HG03439 (cell line): ENCODE measurements around the gene CARD19.
"Not testable (repeated sequence)": the region's sequence is repeated elsewhere in the genome, so short reads cannot be mapped to it uniquely, and the experiment has no call there.

ENCODE experiments used
- ATAC-seq: cut with Tn5 transposase; IDR thresholded peaks from one replicate; pipeline ENCODE4 v1.9.1; 2021; ENCODE audit warnings: mild to moderate bottlenecking, moderate library complexity; ENCODE audit not compliant: unreplicated experiment

The CARD19 gene

GRCh38 chr9:93099551-93100275 lies 3.7 kb downstream of the CARD19 start:
- no peak for ATAC-seq

DNA sequence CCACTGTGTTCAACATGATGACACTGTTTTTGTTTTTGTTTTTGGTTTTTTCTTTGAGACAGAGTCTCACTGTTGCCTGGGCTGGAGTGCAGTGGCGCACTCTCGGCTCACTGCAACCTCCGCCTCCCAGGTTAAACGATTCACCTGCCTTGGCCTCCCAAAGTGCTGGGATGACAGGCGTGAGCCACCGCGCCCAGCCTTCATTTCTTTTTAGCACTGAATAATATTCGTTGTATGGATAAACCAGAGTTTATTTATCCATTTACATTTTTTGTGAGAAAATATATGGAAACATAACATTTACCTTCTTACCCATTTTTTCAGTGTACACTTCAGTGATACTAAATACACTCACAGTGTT lies 4.2 kb downstream of the CARD19 start:
- ATAC-seq, result no peak

GRCh38 chr9:93101086-93101485 lies 5.1 kb downstream of the CARD19 start:
- ATAC-seq, result not testable (repeated sequence)

DNA sequence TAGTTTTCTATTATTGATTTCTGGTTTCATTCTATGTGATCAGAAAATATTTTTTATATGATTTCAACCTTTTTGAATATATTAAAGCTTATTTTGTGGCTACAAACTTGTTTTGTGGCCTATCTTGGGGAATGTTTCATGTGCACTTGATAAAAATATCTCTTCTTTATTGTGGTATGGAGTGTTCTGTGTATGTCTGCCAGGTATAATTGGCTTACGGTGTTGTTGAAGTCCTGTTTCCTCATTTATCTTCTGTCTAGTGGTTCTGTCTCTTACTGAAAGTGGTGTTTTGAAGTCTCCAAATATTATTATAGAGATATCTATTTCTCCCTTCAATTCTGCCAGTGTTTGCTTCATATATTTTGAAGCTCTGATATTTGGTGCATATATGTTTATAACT lies 9.6 kb downstream of the CARD19 start:
- no peak for ATAC-seq

DNA sequence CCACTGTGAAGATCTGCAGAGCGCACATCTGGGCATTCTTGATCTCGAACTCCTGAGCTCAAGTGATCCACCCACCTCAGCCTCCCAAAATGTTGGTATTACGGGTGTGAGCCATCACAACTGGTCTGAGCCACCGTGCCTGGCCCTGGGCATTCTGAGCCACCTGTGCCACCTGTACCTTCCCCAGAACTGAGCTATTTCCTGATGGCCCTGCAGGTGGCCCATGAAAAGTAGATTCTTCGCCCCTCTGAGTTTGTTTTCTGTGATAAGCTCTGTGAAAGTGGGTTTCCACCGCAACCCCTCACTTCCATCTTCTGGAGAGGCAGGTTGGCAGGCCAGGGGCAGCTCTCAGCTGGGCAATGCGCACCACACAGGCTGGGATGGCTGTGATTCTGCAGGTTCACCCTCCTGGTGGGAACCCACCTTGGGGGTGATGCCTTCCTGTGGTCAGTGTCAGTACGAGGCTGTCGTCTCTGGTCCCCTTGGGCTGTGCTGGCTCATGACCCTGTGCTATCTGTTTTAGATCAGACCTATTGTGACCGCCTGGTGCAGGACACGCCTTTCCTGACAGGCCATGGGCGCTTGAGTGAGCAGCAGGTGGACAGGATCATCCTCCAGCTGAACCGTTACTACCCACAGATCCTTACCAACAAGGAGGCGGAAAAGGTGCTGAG lies 11.3 kb downstream of the CARD19 start:
- ATAC-seq, result no peak

- ATAC-seq, result no peak
Observed at GRCh38 chr9:93107825-93108161, 11.8 kb downstream of the CARD19 start.

DNA sequence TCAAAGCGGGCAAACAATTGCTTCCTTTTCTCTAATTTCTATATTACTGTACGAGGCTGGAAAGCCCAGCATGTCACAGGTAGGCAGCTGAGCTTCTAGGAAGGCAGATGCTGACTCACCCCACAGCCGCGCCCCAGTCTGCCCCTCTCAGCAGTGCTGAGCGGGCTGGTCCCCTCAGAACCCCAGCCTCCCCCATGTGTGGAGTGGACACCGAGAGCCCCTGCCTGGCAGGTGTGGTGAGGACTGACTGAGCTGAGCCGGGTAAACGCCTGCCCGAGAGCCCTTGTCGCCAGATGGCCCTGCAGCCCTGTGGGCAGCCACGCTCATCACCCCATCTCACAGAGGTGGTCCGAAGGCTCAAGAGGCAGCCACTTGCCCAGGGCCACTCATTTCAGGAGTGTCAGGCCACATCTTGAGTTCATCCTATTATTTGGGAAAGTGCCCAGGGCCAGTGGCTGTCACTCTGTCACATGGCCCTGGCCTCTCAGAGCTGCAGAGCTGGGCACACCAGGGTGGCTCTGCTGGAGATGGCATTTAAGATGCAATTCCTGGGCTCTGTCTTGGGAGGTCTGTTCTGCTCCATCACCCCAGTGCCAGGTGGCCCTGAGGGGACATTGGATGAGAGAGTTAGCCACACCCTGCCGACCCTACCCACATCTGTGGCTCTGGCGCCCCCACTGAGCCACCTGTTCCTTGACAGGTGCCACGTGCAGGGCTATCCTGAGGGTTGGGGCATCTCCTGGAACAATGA lies 12.4 kb downstream of the CARD19 start:
- ATAC-seq, result no peak

- ATAC-seq, result no peak
Observed at GRCh38 chr9:93110311-93110855, 14.4 kb downstream of the CARD19 start.

- ATAC-seq, result no peak
Observed at GRCh38 chr9:93111001-93111370, 15.0 kb downstream of the CARD19 start.

GRCh38 chr9:93111371-93112115 lies 15.5 kb downstream of the CARD19 start:
- ATAC-seq, result no peak

DNA sequence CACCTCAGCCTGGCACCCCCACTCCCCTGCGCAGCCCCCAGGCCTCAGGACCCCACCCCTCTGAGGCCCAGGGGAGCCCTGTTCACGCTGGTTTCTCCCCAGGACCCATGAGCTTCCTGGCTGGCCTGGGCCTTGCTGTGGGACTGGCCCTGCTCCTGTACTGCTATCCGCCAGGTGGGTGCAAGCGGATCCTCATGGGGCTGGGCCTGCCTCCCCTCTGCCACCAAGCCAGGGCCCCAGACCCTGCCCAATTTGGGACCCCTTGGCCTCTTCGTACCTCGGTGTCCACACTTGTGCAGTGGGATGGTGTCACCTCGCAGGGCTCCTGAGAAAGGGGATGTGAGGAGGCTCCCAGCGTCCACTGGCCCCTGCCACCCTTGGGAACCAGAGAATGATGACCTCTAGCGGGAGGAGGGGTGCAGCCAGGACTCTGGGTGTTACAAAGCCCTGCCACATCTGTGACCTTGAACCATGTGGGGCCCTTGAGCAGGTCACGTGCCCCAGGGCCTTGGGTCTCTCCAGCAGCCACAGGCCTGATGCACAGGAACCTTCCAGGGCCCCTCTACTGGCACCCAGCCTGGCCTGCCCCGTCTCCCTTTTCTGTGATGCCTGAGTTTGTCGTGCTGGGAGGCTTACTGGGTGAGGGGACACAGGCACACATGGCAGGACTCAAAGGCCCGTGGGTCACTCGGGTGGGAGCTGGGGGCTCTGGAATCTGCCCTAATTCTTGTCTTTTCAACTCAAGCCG lies 16.3 kb downstream of the CARD19 start:
- ATAC-seq, result no peak

DNA sequence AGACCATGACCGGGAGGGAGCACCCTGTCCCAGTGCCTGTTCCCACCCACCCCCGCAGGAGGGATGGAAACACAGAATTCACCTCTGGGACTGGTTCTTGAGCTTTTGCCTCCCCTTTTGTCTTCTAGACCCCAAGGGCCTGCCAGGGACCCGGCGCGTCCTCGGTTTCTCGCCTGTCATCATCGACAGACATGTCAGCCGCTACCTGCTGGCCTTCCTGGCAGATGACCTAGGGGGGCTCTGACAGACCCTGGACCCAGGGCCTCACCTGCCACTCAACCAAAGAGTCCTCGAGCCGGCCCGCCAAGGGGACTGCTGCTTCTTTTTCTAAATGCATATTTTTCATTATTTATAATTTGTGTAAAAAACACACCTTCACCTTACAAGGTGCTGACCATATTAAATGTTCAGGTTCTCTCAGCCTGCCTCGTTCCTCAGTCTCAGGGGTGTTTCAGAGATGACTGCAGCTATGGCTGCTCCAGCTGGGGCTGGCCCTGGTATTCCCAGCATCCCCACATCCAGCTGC lies 16.9 kb downstream of the CARD19 start:
- no peak for ATAC-seq

- ATAC-seq, result no peak
Observed at GRCh38 chr9:93114169-93114983, 18.4 kb downstream of the CARD19 start.

GRCh38 chr9:93114984-93115335 lies 18.9 kb downstream of the CARD19 start:
- ATAC-seq, result no peak

DNA sequence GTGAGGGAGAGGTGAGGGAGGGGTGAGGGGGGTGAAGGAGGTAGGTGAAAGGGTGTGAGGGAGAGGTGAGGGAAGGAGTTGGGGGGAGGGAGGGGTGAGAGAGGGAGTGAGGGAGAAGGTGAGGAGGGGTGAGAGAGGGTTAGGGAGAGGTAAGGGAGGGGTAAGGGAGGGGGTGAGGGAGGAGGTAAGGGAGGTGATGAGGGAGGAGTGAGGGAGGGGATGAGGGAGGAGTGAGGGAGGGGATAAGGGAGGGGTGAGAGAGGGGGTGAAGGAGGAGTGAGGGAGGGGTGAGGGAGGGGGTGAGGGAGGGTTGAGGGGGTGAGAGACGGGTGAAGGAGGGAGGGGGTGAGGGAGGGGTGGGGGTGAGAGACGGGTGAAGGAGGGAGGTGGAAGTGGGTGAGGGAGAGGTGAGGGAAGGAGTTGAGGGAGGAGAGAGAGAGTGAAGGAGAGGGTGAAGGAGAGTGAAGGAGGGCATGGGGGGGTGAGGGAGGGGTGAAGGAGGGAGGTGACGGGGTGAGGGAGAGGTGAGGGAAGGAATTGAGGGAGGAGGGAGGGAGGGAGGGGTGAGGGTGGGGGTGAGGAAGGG lies 19.6 kb downstream of the CARD19 start:
- no peak for ATAC-seq

DNA sequence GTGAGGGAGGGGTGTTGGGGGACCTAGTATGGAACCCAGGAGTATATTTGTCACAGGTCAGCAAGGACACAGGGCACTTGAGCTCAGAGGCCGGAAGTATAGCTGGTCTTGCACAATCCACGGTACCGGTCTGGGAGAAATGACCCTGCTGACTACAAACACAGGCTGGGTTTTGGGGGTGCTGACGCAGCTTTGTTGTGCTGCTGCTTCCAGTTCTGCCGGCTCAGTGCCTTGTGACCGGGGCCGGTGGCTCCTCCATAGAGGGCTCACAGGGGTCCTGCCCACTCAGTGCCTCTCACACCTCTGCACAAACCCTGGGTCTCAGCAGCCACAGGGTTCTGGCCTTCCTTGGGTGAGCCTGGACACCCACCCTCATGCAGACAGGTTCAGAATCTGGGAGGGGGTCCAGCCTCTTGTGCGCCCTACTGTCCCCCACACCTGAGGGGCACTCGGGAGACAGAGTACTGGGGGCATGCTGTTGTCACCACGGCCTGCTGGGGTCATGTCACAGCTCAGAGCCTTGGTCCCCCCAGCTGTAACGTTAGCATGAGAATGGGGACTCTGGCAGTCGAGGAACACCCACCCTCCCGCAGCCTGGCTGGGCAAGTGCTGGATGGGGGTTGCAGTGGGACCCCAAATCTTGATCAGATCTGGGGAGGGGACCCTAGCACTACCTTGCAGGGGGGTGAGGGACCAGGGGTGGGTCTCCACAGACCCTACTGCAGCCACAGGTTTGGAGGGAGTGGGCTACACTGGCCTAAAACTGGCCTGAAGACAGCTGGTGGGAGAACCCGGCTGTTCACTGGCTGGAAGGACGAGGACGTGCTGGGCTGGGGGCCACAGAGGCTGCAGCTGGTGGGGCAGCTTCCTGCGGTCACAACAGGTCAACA lies 20.3 kb downstream of the CARD19 start:
- no peak for ATAC-seq

DNA sequence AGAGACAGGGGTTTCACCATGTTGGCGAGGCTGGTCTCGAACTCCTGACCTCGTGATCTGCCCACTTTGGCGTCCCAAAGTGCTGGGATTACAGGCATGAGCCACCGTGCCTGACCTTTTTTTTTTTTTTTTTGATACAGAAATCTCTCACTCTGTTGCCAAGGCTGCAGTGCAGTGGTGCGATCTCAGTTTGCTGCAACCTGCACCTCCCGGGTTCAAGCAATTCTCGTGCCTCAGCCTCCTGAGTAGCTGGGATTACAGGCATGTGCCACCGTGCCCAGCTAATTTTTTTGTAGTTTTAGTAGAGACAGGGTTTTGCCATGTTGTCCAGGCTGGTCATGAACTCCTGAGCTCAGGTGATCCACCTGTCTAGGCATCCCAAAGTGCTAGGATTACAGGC lies 21.5 kb downstream of the CARD19 start:
- not testable (repeated sequence) for ATAC-seq
